ENCODE measurements around the gene AMMECR1. TPM values are rescaled to one million over a fixed set of nuclear protein-coding genes. Genes with fewer than 3 reads are reported as not detected.

Gene AMMECR1
- total RNA-seq, 1 donor from 2014 or later = 16.7 TPM

- H3K4me3 ChIP-seq (ENCODE audit: low read depth, low read length) = no peak overlapping the region
- no peak for TF ChIP-seq CTCF (conservative IDR thresholded peaks at IDR 0.05; ENCODE audit: low read depth, low read length)
- no peak for DNase-seq (ENCODE audit: low read depth)
Measured at GRCh38 chrX:110321081-110321480, 3.2 kb upstream of the AMMECR1 start.

GRCh38 chrX:110320381-110320987 lies 2.6 kb upstream of the AMMECR1 start:
- no peak overlapping the region for H3K4me3 ChIP-seq (ENCODE audit: low read depth, low read length)
- DNase-seq (ENCODE audit: low read depth) = no peak
- TF ChIP-seq CTCF (conservative IDR thresholded peaks at IDR 0.05; ENCODE audit: low read depth, low read length) = no peak

- DNase-seq (ENCODE audit: low read depth) = no peak
- TF ChIP-seq CTCF (conservative IDR thresholded peaks at IDR 0.05; ENCODE audit: low read depth, low read length) = no peak
- peak overlapping the region; percentile 72 for H3K4me3 ChIP-seq (ENCODE audit: low read depth, low read length)
Measured at GRCh38 chrX:110318664-110318968, 731 bp upstream of the AMMECR1 start.

- no peak for TF ChIP-seq CTCF (conservative IDR thresholded peaks at IDR 0.05; ENCODE audit: low read depth, low read length)
- peak overlapping the region; percentile 77 for H3K4me3 ChIP-seq (ENCODE audit: low read depth, low read length)
- no peak for DNase-seq (ENCODE audit: low read depth)
Measured at GRCh38 chrX:110317061-110317819, 645 bp downstream of the AMMECR1 start.

- peak overlapping the region; percentile 77 for H3K4me3 ChIP-seq (ENCODE audit: low read depth, low read length)
- TF ChIP-seq CTCF (conservative IDR thresholded peaks at IDR 0.05; ENCODE audit: low read depth, low read length) = no peak
- DNase-seq (ENCODE audit: low read depth) = no peak
Measured at GRCh38 chrX:110316351-110317060, 1.4 kb downstream of the AMMECR1 start.

GRCh38 chrX:110315551-110315950 lies 2.3 kb downstream of the AMMECR1 start:
- no peak for DNase-seq (ENCODE audit: low read depth)
- no peak for TF ChIP-seq CTCF (conservative IDR thresholded peaks at IDR 0.05; ENCODE audit: low read depth, low read length)
- peak overlapping the region; percentile 77 for H3K4me3 ChIP-seq (ENCODE audit: low read depth, low read length)
